Activated CD8-positive, alpha-beta T cell treated with anti-CD3 and anti-CD28 coated beads, Interleukin-2, amount 10 ng/mL, durations not matched to agents 7 days and 5 days (primary cell): Measurements from ENCODE around the gene ZNHIT2. TPM values are rescaled to one million over a fixed set of nuclear protein-coding genes. Genes with fewer than 3 reads are reported as not detected.
A peak's percentile ranks its signal among the peaks of the same experiment; 100 is the strongest.

Source experiments
- ATAC-seq: fragments of 150-1000 bp; cut with Tn5 transposase; one replicate; pipeline ENCODE4 v1.10.0; 2021; ENCODE audit warnings: moderate library complexity
- CTCF ChIA-PET: fragments of 350-600 bp; sonication (Branson Sonifier 250); formaldehyde crosslinking; loops from one replicate; lab custom pipeline; 2021; ENCODE audit warnings: antibody characterized with exemption; lab: Charles Lee
- POLR2A ChIA-PET: fragments of 350-600 bp; sonication (Branson Sonifier 250); formaldehyde crosslinking; loops from one replicate; lab custom pipeline; 2021; ENCODE audit warnings: antibody characterized with exemption; lab: Charles Lee
- DNase-seq: peaks from one replicate; pipeline ENCODE4 v3.0.0-alpha.2; 2020
- H3K27ac Mint-ChIP-seq: one replicate; pipeline ENCODE4 v1.8.0; 2021; ENCODE audit warnings: mild to moderate bottlenecking, mixed read lengths
- H3K27me3 Mint-ChIP-seq: one replicate; pipeline ENCODE4 v1.8.0; 2021; ENCODE audit warnings: low read depth, mixed read lengths
- H3K36me3 Mint-ChIP-seq: one replicate; pipeline ENCODE4 v1.8.0; 2021; ENCODE audit warnings: low read depth, mixed read lengths
- H3K4me1 Mint-ChIP-seq: one replicate; pipeline ENCODE4 v1.8.0; 2021; ENCODE audit warnings: low read depth, mixed read lengths
- H3K4me3 Mint-ChIP-seq: one replicate; pipeline ENCODE4 v1.8.0; 2021; ENCODE audit warnings: mild to moderate bottlenecking, mixed read lengths
- H3K9me3 Mint-ChIP-seq: one replicate; pipeline ENCODE4 v1.8.0; 2022; ENCODE audit warnings: mixed read lengths; ENCODE audit not compliant: insufficient read depth
- total RNA-seq, 2 experiments: library from RNA; stranded (reverse); gene quantifications; one replicate each; pipeline ENCODE4 v1.2.3, GENCODE V29; 2021

Gene ZNHIT2
- total RNA-seq, 2 experiments from 2014 or later = 11.6 to 12.4 TPM

- H3K4me1 Mint-ChIP-seq = peaks cover 64% of the 10 kb centered on the region
Observed at GRCh38 chr11:65118097-65118837, 766 bp upstream of the ZNHIT2 start.

GRCh38 chr11:65116370-65117205 is 913 bp downstream of the ZNHIT2 start:
- ChIA-PET POLR2A (interaction anchor here (1.0 to 3.4 kb wide), 8 partner anchors 14 to 239 kb away, joined by 3 to 14 read pairs (median 8); partner anchors contain the start of genes ARL2, POLA2, SAC3D1 and VPS51), CTCF (interaction anchor here (0.9 to 3.0 kb wide), 19 partner anchors 13 to 272 kb away, joined by 3 to 17 read pairs (median 6); partner anchors contain the start of genes ARL2, CAPN1, CDC42BPG and CDCA5)
- peak; percentile 3 for ATAC-seq
- no peaks in the 10 kb centered on the region for H3K27me3 Mint-ChIP-seq
- peak overlapping the region; percentile 97 for H3K27ac Mint-ChIP-seq
- H3K4me1 Mint-ChIP-seq = peaks cover 66% of the 10 kb centered on the region
- H3K9me3 Mint-ChIP-seq = no peaks in the 10 kb centered on the region
- peak; percentile 72 for DNase-seq
- peak overlapping the region; percentile 90 for H3K4me3 Mint-ChIP-seq
- peaks cover 48% of the 10 kb centered on the region for H3K36me3 Mint-ChIP-seq

More at GRCh38 chr11:65118097-65118837, 766 bp upstream of the ZNHIT2 start:
- Mint-ChIP-seq H3K36me3 (peaks cover 60% of the 10 kb centered on the region), H3K27ac (peak overlapping the region; percentile 97), H3K9me3 (no peaks in the 10 kb centered on the region), H3K27me3 (no peaks in the 10 kb centered on the region), H3K4me3 (peak overlapping the region; percentile 90)
- DNase-seq (no peak), ATAC-seq (no peak)
- POLR2A ChIA-PET = interaction anchor here (0.6 to 3.4 kb wide), 15 partner anchors 9 to 658 kb away, joined by 3 to 14 read pairs (median 4); partner anchors contain the start of genes ARL2, EHBP1L1, POLA2 and SAC3D1
- CTCF ChIA-PET = interaction anchor here (0.6 to 3.0 kb wide), 24 partner anchors 8 to 379 kb away, joined by 3 to 17 read pairs (median 6); partner anchors contain the start of genes ARL2, SAC3D1, SF1 and SYVN1

- Mint-ChIP-seq H3K4me1 (peaks cover 68% of the 10 kb centered on the region), H3K9me3 (no peaks in the 10 kb centered on the region)
Observed at GRCh38 chr11:65115361-65116082, 2.0 kb downstream of the ZNHIT2 start.

GRCh38 chr11:65114538-65115171 is 2.8 kb downstream of the ZNHIT2 start:
- no peak for ATAC-seq
- Mint-ChIP-seq H3K27ac (peak overlapping the region; percentile 33), H3K4me1 (peaks cover 65% of the 10 kb centered on the region), H3K36me3 (peaks cover 35% of the 10 kb centered on the region), H3K9me3 (no peaks in the 10 kb centered on the region), H3K4me3 (no peak overlapping the region), H3K27me3 (no peaks in the 10 kb centered on the region)
- no peak for DNase-seq
- POLR2A ChIA-PET = interaction anchor here (3.4 kb wide), 1 partner anchor 18 kb away, joined by 14 read pairs; the partner anchor contains the start of gene VPS51
- CTCF ChIA-PET = interaction anchor here (0.7 to 5.2 kb wide), 3 partner anchors 18 to 267 kb away, joined by 3 to 117 read pairs (median 27); partner anchors contain the start of genes CDCA5 and VPS51

More at GRCh38 chr11:65115361-65116082, 2.0 kb downstream of the ZNHIT2 start:
- Mint-ChIP-seq H3K36me3 (peaks cover 40% of the 10 kb centered on the region), H3K27me3 (no peaks in the 10 kb centered on the region), H3K4me3 (peak overlapping the region; percentile 90), H3K27ac (peak overlapping the region; percentile 97)
- DNase-seq (no peak), ATAC-seq (no peak)
- CTCF ChIA-PET = interaction anchor here (3.0 kb wide), 1 partner anchor 20 kb away, joined by 17 read pairs; the partner anchor contains the start of gene SYVN1
- POLR2A ChIA-PET = interaction anchor here (3.4 kb wide), 1 partner anchor 19 kb away, joined by 14 read pairs; the partner anchor contains the start of gene VPS51

- DNase-seq = no peak
- CTCF ChIA-PET = interaction anchor here (1.3 to 5.2 kb wide), 9 partner anchors 8 to 266 kb away, joined by 3 to 117 read pairs (median 27); partner anchors contain the start of genes ARL2, CAPN1, FAU and MRPL49
- Mint-ChIP-seq H3K27me3 (no peaks in the 10 kb centered on the region), H3K27ac (no peak overlapping the region), H3K9me3 (no peaks in the 10 kb centered on the region), H3K36me3 (peaks cover 29% of the 10 kb centered on the region), H3K4me3 (peak overlapping the region; percentile 89), H3K4me1 (peaks cover 61% of the 10 kb centered on the region)
- no peak for ATAC-seq
- POLR2A ChIA-PET = interaction anchor here (1.3 to 4.7 kb wide), 3 partner anchors 8 to 31 kb away, joined by 5 to 28 read pairs (median 15); partner anchors contain the start of genes CDCA5, FAU, MRPL49 and VPS51
Observed at GRCh38 chr11:65113839-65114238, 3.7 kb downstream of the ZNHIT2 start.

- peaks cover 57% of the 10 kb centered on the region for H3K4me1 Mint-ChIP-seq
- ChIA-PET POLR2A (interaction anchor here (1.0 to 4.7 kb wide), 6 partner anchors 8 to 255 kb away, joined by 3 to 28 read pairs (median 4); partner anchors contain the start of genes CDCA5, FAU, MRPL49 and SAC3D1), CTCF (interaction anchor here (0.8 to 5.2 kb wide), 16 partner anchors 8 to 266 kb away, joined by 3 to 117 read pairs (median 6); partner anchors contain the start of genes ARL2, CAPN1, FAU and MRPL49)
Observed at GRCh38 chr11:65113361-65113756, 4.1 kb downstream of the ZNHIT2 start.

GRCh38 chr11:65112546-65113360 is 4.7 kb downstream of the ZNHIT2 start:
- no peaks in the 10 kb centered on the region for H3K9me3 Mint-ChIP-seq
- H3K4me1 Mint-ChIP-seq = peaks cover 52% of the 10 kb centered on the region
- peaks cover 20% of the 10 kb centered on the region for H3K36me3 Mint-ChIP-seq
- H3K27ac Mint-ChIP-seq = peak overlapping the region; percentile 91
- no peaks in the 10 kb centered on the region for H3K27me3 Mint-ChIP-seq
- ChIA-PET CTCF (interaction anchor here (0.8 to 5.2 kb wide), 19 partner anchors 8 to 667 kb away, joined by 3 to 117 read pairs (median 5); partner anchors contain the start of genes ARL2, CAPN1, CDCA5 and FAU), POLR2A (interaction anchor here (0.6 to 4.7 kb wide), 10 partner anchors 9 to 795 kb away, joined by 3 to 28 read pairs (median 4); partner anchors contain the start of genes CDCA5, FAU, MRPL49 and PRDX5)
- DNase-seq (peak; percentile 82), ATAC-seq (peak; percentile 56)
- H3K4me3 Mint-ChIP-seq = peak overlapping the region; percentile 89

More at GRCh38 chr11:65113361-65113756, 4.1 kb downstream of the ZNHIT2 start:
- ATAC-seq (no peak), DNase-seq (no peak)
- Mint-ChIP-seq H3K4me3 (peak overlapping the region; percentile 89), H3K27ac (peak overlapping the region; percentile 91), H3K27me3 (no peaks in the 10 kb centered on the region), H3K9me3 (no peaks in the 10 kb centered on the region), H3K36me3 (peaks cover 24% of the 10 kb centered on the region)

- ChIA-PET POLR2A (interaction anchor here (0.6 to 4.7 kb wide), 14 partner anchors 10 to 794 kb away, joined by 3 to 30 read pairs (median 4); partner anchors contain the start of genes ARL2, CAPN1, CDCA5 and FAU), CTCF (interaction anchor here (1.0 to 5.2 kb wide), 17 partner anchors 7 to 668 kb away, joined by 3 to 117 read pairs (median 5); partner anchors contain the start of genes ARL2, CAPN1, CDC42BPG and CDCA5)
- Mint-ChIP-seq H3K9me3 (no peaks in the 10 kb centered on the region), H3K27me3 (no peaks in the 10 kb centered on the region), H3K27ac (peak within 1 kb of the TSS; percentile 91), H3K4me3 (peak within 1 kb of the TSS; percentile 89), H3K36me3 (peaks cover 22% of the 10 kb centered on the region), H3K4me1 (peaks cover 52% of the 10 kb centered on the region)
- peak; percentile 78 for ATAC-seq
- peak; percentile 97 for DNase-seq
Observed at GRCh38 chr11:65111744-65112545, 5.6 kb downstream of the ZNHIT2 start, which contains the start of gene TM7SF2. Gene TM7SF2, plus strand, starts transcription at chr11:65111872. Its CDS starts 144 bp downstream, at chr11:65112016.
